ENCODE measurements around the gene UGT2A3. TPM values are rescaled to one million over a fixed set of nuclear protein-coding genes. Genes with fewer than 3 reads are reported as not detected.
"Not testable (repeated sequence)": the region's sequence is repeated elsewhere in the genome, so short reads cannot be mapped to it uniquely, and the experiment has no call there.

The UGT2A3 gene
- total and polyA plus RNA-seq, 11 donors = not detected

DNA sequence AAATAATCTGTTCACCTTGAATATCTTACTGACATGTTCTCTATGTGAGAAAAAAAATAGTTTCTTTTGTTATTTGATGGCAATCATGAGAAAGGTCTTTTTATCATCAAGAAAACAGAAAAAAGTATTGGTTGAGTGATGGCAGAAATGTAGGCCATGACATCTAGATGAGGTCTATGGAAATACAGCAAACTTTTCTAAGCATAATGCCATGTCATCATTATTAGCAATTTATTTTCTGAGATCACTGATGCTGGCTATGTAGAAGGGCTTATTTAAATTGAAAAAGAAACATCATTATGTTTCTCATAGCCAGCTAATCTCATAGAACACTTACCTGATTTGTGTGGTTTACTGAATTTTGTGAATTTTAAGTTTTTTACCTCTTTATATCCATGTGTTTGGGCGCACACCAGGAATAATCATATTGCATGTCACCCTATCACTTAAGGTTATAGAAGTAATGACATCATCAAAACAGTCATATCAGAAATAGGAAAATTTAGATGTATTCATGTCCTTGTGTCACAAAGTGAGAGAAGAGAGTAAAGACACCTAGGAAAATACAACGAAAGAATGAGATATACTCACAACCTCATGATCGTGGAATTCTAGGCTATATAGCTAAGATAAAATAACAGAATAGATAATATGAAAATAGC, 22.4 kb downstream of the UGT2A3 start:
- 58 to 60% (median 59%) methylated on average over 3 of the region's 3 CpGs for WGBS, 4 donors

DNA sequence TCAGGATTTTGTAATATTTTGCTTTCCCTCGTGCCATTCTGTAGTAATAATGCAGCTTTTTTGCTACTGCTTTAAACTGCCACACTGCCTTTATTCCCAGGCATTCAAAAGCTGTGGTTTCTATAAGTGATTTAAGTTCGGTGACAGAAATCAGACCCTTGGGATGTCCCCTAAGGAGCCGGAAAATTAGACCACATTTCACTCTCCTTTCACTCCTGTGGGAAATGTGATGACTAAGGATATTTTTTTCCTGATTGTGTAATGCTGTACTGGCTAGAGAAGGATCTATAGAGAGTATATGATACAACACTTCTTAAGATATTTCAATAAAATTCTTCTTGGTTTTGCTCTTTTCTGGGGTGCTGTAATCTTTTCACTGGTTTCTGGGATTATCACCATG, 24.4 kb downstream of the UGT2A3 start:
- 54 to 65% (median 61%) methylated on average over 3 of the region's 3 CpGs for WGBS, 4 donors
- H3K9me3 ChIP-seq = peaks cover 0 to 27% (median 0%) of the 10 kb centered on the region in 12 donors
- H3K4me3 ChIP-seq = no peak overlapping the region
- H3K36me3 ChIP-seq = no peaks in the 10 kb centered on the region
- TF ChIP-seq CTCF (IDR thresholded peaks at IDR 0.05) (no peak), POLR2A (IDR thresholded peaks at IDR 0.05) (no peak)
- intact Hi-C loops (cut with DNase I) = no loop called here
- H3K27ac ChIP-seq = no peak overlapping the region
- no peaks in the 10 kb centered on the region for H3K27me3 ChIP-seq
- ATAC-seq (no peak), DNase-seq (no peak)
- H3K4me1 ChIP-seq = no peaks in the 10 kb centered on the region

More for the DNA sequence above, 22.4 kb downstream of the UGT2A3 start:
- TF ChIP-seq CTCF (IDR thresholded peaks at IDR 0.05) (no peak), POLR2A (IDR thresholded peaks at IDR 0.05) (no peak)
- H3K27me3 ChIP-seq = no peaks in the 10 kb centered on the region
- ATAC-seq = no peak
- H3K4me1 ChIP-seq = no peaks in the 10 kb centered on the region
- peaks cover 0 to 17% (median 0%) of the 10 kb centered on the region in 12 donors for H3K9me3 ChIP-seq
- H3K4me3 ChIP-seq = no peak overlapping the region
- H3K36me3 ChIP-seq = no peaks in the 10 kb centered on the region
- DNase-seq = no peak
- H3K27ac ChIP-seq = no peak overlapping the region
- intact Hi-C loops (cut with DNase I) = no loop called here

DNA sequence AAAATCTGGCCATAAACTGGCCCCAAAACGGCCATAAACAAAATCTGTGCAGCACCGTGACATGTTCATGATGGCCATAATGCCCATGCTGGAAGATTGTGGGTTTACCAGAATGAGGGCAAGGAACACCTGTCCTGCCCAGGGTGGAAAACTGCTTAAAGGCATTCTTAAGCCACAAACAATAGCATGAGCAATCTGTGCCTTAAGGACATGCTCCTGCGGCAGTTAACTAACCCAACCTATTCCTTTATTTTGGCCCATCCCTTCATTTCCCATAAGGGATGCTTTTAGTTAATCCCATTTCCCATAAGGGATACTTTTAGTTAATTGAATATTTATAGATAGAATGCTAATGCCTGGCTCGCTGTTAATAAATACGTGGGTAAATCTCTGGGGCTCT, 29.4 kb downstream of the UGT2A3 start:
- DNase-seq; H3K27me3 ChIP-seq; H3K27ac ChIP-seq; intact Hi-C loops (cut with DNase I); ATAC-seq; H3K36me3 ChIP-seq; H3K4me1 ChIP-seq; H3K4me3 ChIP-seq: not testable (repeated sequence)
- WGBS, 4 donors = 54 to 77% (median 58%) methylated on average over 5 of the region's 5 CpGs
- peaks cover 0 to 30% (median 0%) of the 10 kb centered on the region in 12 donors for H3K9me3 ChIP-seq

- no peak for ATAC-seq
- intact Hi-C loops (cut with DNase I) = no loop called here
- no peak overlapping the region for H3K4me3 ChIP-seq
Observed at GRCh38 chr4:68921051-68921450, 30.6 kb downstream of the UGT2A3 start.

More at GRCh38 chr4:68921051-68921450, 30.6 kb downstream of the UGT2A3 start:
- no peak overlapping the region for H3K27ac ChIP-seq
- TF ChIP-seq CTCF (IDR thresholded peaks at IDR 0.05) = no peak
- TF ChIP-seq POLR2A (IDR thresholded peaks at IDR 0.05) = no peak
- H3K9me3 ChIP-seq = peaks cover 0 to 21% (median 0%) of the 10 kb centered on the region in 12 donors
- H3K36me3 ChIP-seq = no peaks in the 10 kb centered on the region
- DNase-seq = no peak
- H3K4me1 ChIP-seq = no peaks in the 10 kb centered on the region
- H3K27me3 ChIP-seq = no peaks in the 10 kb centered on the region
